Hematopoietic multipotent progenitor cell treated with erythropoietin and hydrocortisone succinate and interleukin-3 and kit ligand, for 8 days (in vitro differentiated cells): ENCODE measurements around the gene C10orf90.

Source experiments
- DNase-seq: peaks from one replicate; pipeline ENCODE4 v3.0.0-alpha.2; 2015

C10orf90 gene

GRCh38 chr10:126409821-126410220, 260.7 kb downstream of the C10orf90 start:
- no peak for DNase-seq

DNA sequence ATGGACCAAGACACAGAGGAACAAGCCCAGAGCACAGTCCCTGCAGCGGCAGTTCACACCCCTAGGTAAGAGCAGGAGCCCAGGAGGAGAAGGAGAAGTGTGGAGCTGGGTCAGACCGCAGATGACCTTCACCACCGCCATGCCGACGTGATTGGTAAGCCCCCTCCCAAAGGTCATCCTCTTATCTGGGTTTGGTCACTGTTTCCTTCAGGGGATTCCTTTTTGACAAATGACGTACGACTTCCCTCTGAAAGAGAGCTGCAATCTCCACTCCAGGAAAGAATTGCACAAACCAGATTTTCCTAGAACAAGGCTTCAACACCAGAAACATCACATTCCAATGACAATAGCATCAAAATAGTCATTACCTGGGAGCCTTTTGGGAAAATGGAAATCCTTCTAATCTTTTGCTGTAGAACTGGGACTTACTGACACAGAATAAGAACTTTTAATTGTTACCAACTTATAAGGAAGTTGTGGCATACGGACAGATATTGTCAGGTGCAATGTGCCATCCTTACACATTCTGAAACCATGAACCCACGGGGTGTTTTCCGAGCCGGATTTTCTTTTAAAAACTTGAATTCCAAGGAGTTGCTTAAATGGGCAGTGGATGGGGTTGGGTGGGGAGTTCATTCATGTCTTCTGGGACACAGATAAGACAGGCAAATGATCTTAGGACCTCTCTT, 261.4 kb downstream of the C10orf90 start:
- DNase-seq = no peak

DNA sequence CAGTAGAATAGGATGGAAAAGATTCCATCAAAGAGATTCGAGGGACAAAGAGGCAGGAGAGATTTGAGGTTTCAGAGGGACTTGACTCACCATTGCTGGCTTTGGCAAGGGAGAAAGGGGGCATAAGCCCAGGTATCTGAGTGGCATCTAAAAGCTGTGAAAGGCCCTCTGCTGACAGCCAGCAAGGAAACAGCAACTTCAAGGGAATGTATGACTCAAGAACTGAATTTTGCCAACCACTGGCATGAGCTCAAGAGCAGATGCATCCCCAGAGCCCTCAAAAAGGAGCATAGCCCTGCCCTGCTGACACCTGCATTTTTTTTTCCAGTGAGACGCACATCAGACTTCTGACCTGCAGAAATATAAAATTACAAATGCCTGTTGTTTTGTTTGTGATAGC, 262.7 kb downstream of the C10orf90 start:
- DNase-seq = no peak

- no peak for DNase-seq
Measured at GRCh38 chr10:126405239-126405775, 265.2 kb downstream of the C10orf90 start.

DNA sequence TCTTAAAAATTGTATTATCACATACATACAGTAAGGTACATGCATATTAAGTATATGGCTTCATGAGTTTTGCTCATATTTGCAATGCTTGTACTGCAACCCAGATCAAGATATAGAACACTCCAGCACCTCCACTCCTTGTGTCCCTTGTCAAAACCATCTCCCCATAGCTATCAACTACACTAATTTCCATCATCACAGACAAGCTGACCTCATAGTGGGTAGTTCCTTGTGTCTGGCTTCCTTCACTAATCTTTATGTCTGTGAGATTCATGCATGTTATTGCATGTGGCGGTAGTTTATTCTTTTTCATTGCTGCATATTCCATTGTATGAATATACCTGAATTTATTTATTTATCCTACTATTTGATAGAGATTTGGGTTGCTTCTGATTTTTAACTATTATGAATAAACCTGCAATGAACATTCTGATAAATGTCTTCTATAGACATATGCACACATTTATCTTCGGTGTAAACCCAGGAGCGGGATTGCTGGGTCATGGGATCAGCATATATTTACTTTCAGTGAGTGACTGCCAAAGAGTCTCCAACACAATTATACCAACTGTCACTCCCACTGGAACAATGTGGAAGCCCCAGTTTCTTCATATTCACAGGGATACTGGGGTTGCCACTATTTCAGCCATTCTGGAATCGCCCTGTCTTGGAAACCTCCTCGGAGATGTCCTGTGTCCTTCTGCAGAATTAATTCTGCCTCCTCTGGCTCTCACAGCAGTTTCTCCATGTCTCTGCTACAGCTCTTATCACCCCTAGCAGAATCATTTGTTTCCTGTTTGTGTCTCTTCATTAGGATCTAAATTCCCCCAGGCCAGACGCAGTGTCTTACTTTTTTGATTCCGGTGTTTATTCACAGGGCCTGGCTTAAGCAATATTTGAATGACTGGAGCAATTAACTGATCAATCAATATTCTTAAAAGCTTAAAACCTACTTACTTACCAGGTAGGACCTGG, 267.5 kb downstream of the C10orf90 start:
- no peak for DNase-seq

DNA sequence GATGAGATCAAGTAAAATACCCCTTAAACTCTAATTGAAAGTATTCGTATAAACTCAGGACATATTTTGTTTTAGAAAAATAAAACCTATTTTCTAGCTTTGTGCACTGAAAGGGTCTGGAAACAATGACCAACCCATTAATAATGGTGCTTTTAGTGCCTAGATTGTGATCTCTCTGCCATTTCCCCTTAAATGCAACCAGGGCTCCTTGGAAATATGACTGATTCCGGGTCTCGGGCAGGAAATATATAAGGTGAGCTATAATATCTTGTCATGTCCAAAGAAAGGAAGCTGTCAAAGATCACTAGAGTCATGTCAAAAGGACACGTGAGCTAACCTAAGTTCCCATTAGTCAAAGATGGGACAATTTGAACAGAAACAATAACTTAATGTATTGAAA, 269.9 kb downstream of the C10orf90 start:
- DNase-seq = no peak

- DNase-seq = no peak
Measured at GRCh38 chr10:126398924-126399323, 271.6 kb downstream of the C10orf90 start.

DNA sequence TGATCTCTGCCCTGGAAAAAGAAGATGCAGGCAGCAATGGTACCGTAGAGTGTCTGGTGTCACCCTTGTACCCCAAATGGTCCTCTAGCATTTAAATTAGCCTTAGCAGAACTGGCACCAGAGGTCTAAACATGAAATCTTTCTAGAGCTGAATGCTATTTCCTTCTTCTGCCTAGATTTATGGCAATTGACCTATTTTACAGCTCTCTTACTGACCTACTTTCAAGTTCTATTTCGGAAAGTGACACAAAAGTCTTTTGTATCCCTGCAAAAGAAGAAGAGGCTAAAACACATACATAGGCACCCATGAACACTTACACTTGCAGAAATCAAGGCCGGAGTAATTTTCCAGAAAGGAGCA, 272.1 kb downstream of the C10orf90 start:
- no peak for DNase-seq

DNA sequence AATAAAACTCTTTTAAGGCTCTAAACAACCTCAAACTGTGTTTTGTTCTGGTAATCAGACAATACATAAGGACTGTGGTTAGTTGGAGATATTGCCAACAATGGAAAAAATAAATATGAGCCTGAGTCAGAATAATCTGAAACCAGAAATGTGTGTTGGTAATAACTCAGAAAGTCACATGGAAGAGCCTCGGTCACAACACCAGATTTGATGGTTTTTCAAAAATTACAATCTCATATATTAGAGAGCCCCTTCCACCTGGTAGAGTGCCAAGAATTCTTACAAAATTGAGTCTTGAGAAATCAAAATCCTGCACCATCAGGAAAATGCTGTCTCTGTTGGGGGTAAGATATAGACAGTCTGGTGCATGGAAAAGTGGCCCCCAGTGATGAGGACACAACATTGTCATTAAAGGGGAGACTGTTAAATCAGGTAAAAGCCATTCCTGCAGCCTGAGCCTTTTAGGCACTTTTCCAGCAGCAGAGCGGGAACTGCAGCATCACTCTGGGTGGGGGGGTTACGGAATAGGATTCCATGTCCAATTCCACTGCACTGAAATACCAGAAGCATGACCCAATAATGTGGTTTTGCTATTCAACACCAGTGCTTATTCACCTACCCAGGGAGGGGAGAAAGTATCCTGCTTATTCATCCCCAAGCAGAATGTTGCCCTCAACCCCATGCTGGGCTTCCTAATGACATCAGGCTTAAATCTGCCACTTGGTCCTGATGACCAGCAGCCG, 272.7 kb downstream of the C10orf90 start:
- DNase-seq = no peak

GRCh38 chr10:126397156-126397555, 273.3 kb downstream of the C10orf90 start:
- DNase-seq = no peak

GRCh38 chr10:126394948-126395347, 275.5 kb downstream of the C10orf90 start:
- DNase-seq = no peak

- DNase-seq = no peak
Measured at GRCh38 chr10:126393076-126393475, 277.4 kb downstream of the C10orf90 start.

GRCh38 chr10:126392469-126392868, 278.0 kb downstream of the C10orf90 start:
- DNase-seq = no peak

- no peak for DNase-seq
Measured at GRCh38 chr10:126392068-126392467, 278.4 kb downstream of the C10orf90 start.

DNA sequence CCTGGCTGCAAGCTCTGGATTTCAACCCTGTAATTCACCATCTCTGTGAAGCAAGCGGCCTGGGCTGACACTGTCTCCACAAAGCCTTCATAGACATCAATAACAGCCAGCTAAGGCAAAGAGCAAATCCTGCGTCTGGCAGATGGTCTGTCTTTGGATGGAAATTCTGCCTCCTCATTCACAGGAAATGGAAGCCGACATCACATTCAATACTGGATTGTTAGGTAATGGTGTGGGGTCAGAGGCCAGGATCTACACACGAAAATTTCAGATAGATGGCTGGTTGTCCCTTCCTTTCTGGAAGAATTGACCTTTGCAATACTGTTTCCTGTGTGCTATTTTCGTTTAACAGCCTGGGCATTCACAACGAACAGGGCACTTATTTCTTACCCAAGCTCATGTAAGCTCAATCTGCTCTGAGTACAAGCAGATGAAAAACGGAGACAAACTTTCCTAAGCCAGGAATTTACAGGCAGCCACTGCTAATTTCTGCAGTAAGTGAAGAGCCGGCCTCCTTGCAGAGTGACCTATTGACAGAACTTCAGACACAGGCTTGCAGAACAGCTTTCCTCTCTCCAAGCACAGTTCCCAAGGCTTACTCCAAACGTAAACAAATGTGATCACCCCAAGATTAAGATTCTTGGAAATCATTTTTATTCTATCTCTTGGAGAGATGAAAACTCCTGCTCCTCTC, 279.2 kb downstream of the C10orf90 start:
- no peak for DNase-seq

DNA sequence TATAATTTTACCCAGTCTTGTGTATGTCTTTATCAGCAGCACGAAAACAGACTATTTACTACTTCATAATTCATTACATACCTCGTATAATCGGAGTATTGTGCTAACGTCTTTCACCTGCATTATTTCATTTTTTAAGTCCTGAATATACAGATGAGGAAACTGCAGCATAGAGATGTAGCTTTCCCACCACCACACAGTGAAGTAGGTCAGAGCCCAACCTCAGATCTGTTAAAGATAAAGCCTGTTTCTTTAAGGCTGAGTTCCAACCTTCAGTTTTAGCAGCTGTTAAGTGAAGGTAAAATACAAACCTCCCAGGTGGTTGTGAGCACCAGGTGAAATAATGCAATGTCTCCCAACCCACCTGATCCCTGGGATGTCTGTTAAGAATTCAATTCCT, 280.2 kb downstream of the C10orf90 start:
- no peak for DNase-seq

- DNase-seq = no peak
Measured at GRCh38 chr10:126387931-126388911, 282.3 kb downstream of the C10orf90 start, which contains the start of gene ADAM12. TSS of gene ADAM12 (minus strand) at chr10:126388477. CDS start at chr10:126388145, 332 bp downstream.

DNA sequence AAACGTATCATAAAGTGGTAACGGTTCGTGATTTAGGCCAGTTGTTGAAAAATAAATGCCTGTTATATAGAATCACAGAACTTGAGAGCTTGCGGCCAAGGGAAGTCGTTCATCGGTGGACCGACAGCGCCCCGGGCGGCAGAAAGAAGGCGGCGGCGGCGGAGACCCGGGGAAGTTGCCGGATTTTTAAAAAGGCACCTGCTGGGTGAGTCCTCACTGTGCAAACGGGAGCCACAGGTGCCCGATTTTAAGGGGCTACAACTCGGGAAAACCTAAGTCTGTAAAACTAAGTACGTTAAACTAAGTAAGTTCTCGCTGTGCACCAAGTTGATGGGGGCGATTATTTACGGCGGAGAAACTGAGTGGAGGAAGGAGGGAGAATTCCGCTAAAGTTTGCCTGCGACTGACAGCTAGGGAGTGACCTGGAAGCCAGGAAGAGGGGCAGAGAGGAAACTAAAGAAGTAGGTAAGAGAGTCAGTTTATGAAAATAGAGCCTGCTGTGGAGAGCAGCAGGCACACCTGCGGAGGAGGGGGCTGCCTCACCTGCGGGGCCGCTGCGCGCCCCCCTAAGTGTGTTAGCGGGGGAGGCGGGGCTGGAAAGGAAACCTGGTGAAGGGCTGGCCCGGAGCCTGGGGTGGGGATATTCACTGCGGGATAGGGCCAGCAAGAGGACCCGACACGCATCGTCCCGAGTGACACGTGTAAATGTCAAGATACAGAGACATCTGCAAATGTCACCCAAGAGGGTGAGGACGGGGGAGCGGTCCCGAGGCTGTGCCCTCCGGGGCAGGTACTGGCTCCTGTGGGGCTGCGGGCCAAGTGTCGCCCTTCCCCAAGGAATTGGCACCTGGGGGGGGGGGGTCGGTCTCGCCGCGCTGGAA, 283.2 kb downstream of the C10orf90 start:
- DNase-seq = peak; percentile 9

DNA sequence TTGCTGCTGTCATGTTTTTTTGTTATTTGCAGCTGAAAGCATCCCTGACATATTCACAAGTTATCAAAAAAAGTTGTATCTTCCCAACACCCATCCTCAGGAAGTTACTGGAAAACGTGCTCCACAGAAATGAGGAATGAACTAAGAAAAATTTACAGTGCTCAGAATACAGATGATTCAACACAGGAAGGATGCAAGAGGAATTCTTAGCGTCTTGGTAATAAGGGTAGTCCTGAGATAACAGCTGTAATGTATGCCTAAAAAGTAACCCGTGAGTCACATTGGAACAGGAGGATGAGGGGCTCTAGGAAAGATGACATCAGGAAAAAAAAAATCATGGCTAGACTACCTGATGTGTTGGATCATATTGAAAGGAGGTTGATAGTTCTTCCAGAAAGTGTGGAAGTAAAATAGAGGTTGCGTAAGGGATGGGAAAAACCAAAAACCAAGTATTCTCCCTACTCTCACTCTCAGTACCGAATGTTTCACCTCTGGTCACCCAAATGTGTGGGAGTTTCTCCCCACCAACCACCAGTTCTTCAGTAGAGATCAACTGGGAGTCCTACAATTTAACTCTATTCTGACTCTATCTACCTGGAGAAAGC, 286.1 kb downstream of the C10orf90 start:
- no peak for DNase-seq
